ENCODE results near the gene TMED3.
A peak's percentile ranks its signal among the peaks of the same experiment; 100 is the strongest.
"Not testable (repeated sequence)": the region's sequence is repeated elsewhere in the genome, so short reads cannot be mapped to it uniquely, and the experiment has no call there.

The TMED3 gene

DNA sequence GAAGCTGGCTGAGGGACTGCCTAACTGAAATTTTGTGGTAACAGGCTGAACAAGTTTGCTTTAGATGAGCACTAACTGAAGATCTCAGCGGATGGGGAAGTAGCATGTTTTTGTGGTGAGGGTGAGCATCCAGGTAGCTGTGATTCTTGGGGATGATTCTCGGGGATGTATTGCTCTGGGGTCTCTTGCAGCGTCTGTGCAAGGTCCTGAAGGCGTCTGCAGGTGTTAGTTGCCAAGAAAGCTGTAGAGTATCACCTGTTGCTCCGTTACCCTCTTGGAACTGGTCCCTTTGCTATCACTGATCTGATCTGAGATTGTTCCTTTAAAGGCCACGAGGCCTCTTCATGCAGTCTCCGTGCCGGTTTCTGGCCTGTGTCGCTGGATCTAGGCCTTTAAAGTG, 6.0 kb downstream of the TMED3 start:
- no peak for DNase-seq (ENCODE audit: low read depth)

DNA sequence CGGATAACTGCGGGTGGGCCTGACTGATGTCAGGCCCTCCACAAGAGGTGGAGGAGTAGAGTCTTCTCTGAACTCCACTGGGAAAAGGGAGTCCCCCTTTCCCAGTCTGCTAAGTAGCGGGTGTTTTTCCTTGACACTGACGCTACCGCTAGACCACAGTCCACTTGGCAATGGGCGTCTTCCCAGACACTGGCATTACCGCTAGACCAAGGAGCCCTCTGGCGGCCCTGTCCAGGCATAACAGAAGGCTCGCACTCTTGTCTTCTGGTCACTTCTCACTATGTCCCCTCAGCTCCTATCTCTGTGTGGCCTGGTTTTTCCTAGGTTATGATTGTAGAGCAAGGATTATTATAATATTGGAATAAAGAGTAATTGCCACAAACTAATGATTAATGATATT, 9.1 kb downstream of the TMED3 start:
- DNase-seq (ENCODE audit: low read depth), result not testable (repeated sequence)

DNA sequence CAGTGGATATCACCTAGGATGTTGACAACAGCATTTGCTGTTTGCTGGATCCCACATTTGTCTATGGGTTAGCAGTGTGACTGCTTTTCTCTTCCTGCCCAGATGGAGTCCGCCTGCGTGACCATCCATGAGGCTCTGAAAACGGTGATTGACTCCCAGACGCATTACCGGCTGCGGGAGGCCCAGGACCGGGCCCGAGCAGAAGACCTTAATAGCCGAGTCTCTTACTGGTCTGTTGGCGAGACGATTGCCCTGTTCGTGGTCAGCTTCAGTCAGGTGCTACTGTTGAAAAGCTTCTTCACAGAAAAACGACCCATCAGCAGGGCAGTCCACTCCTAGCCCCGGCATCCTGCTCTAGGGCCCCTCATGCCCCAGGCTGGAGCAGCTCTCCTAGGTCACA, 11.0 kb downstream of the TMED3 start:
- DNase-seq (ENCODE audit: low read depth), result no peak

DNA sequence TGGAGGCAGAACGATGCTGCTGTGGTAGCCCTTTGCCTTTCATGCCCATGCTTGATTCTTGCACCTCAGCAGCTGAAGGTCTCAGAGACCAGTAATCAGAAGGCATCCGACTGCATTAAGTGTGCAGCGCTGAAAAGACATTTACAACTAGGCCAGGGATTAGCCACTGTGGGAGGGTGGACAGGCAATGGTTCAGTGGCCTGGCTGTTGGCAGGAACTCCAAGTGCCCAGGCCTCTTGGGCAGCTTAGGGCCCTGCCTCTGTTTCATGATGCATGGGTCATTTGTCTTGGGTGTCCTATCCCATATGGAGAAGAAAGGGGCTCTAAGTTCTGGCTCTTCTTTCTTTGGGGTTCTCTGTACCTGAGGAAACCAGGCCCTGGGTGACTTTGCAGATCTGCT, 11.4 kb downstream of the TMED3 start:
- no peak for DNase-seq (ENCODE audit: low read depth)

DNA sequence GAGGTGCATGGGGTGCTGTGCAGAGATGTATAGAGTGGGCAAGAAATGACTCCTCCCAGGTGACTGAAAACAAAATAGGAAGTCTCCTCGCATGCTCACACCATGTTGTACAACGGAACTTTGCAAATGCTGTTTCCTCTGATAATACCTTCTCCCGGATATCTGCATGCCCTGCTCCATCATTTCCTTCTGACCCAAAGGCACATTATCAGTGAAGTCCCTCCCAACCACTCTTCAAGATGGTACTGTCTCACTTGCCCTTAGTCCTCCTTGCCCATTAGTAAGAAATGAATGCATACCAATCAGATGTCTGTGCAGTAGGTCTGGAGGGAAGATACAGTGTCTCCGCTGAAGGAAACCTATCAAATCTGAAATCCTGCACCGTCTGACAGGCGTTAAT, 12.0 kb downstream of the TMED3 start:
- no peak for DNase-seq (ENCODE audit: low read depth)

DNA sequence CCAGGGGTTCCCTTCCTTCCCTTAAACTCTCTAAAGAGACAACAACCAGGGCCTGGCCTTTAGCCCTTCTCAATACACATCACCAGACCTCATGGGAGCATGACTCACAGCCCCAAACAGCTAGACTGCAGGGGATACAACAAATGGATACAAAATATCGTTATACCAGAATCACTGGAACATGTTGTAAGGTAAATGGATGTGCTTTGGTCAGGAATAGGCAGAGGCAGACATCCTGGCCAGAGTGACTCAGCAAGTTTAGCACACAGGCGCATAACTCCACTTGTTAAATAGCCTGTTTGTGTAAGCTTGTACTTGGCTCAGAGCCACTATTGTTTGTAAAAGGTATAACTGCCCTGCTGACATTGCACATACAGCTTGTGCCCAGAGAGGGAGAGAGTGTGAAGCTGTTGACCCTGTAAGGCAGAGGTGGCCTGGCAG, 18.3 kb downstream of the TMED3 start:
- peak; percentile 56 for DNase-seq (ENCODE audit: low read depth)

DNA sequence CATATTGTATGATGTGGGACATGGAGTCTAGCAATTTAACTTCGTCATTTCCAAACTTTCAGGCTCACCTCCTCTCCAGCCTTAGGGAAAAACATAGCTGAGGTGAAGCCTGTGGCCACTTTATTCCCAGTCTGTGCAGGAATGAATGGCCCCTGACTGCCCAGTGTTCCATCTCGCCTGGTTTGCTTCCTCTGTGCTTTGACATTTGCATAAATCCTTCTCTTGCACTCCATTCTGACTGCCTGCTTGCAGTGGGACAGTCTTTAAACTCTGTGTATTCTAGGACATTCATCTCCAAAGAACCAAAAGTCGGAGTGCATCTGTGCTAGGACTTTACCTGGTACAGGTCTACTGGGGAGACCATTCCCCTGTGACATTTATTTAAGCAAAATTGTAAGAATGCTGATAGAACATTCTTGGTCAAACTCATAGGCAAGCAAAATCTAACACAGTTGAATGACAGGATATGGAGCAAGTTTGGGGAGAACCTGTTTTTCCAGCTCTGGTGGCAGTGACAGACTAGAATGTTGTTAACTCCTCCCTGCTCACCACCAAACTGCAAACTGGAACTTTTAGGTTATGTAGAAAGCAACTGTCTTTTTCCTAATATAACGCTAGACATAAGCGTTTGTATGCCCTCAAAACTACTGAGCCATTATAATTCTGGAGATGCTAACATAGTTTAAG, 22.1 kb downstream of the TMED3 start:
- no peak for DNase-seq (ENCODE audit: low read depth)

DNA sequence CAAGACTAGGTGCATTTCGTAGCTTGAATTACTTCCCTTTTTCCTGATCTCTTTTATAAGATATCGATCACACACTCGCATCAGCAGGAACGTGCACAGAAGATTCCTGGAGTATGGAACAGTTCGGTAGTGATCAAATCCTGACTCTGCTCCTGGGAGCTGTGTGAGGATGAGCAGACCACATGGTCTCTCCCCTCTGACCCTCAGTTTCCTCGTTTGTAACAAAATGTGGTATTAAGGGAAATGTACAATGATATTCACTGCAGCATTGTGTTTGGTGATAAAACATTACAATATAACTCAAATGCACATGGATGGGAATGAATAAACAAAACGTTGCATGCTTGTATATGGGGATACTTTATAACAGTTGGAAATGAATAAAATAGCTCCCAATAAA, 26.7 kb downstream of the TMED3 start:
- DNase-seq (ENCODE audit: low read depth), result no peak

DNA sequence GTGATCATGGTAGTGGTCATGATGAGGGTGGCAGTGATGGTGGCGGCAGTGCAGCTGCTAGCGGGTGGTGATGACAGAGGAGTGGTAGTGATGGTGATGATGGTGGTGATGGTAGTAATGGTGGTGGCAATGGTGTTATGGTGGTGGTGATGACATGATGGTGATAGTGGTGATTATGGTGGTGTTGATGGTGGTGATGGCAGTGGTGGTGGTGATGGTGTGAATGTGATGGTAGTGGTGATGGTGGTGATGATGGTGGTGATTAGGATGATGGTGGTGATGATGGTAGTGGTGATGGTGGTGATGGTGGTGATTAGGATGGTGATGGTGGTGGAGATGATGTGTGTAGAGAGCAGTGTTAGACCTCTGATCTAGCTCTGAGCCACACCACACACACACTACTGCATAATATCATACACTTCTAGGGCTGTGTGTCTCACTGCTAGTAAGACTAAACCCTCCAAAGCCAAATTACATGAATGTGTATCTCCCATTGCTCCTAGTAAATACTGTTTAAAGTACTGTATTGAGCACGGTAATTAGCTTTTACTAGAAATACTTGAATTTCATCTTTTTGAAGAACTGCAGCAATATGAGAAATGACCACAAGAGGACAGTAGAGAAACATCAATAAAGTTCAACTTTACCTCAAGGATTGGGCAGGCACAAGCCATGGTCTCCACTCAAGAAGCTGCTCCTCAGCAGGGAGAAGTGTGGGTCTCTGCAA, 28.8 kb downstream of the TMED3 start:
- peak; percentile 58 for DNase-seq (ENCODE audit: low read depth)

DNA sequence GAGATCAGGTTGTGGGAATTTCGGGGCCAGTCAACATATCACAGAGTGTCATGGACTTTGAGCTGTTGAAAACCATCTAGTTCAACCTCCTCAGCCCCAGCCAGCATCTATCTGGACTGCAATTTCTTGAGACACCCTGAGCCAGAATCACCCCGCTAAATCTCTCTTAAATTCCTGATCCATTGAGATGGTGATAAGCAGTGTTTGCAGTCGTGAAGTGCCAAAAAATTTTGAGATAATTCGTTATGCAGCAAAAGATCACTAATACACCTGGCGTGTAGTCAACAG, 29.3 kb downstream of the TMED3 start:
- DNase-seq (ENCODE audit: low read depth), result no peak

DNA sequence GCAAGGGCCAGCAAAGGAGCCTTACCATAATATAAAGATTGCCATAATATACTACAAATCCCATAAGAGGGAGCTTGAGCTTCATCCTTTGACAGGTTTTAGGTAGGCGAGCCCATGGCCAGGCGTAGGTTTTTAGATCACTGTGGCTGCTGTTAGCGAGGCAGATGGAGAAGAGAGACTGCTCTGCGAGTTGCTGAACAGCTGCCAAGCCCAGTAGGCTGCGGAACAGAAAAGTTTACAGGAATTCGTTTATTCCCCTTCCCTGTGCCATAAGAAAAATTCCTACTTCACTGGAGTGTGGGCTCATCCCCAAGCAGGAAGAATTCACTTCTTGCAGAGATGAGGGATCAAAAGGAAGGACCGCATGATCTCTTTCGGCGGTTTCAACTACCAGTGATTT, 30.5 kb downstream of the TMED3 start:
- no peak for DNase-seq (ENCODE audit: low read depth)

DNA sequence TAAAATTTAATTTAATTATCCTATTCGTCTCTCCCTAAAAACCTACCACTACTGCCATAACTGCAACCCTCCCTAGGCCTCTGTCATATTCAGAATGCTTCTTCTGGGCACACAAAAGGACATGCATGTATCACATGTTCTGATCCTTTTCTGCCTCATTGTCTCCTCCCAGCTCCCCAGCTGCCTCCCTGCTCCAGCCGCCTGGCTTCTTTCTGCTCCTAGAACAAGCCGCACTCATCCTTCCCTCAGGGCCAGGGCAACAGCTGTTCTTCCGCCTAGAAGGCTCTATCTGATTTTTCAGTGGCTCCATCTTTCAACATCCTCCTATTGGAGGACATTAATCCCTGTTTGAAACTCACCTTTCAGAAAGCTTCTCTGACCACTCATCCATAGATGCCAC, 38.6 kb downstream of the TMED3 start:
- peak; percentile 18 for DNase-seq (ENCODE audit: low read depth)

DNA sequence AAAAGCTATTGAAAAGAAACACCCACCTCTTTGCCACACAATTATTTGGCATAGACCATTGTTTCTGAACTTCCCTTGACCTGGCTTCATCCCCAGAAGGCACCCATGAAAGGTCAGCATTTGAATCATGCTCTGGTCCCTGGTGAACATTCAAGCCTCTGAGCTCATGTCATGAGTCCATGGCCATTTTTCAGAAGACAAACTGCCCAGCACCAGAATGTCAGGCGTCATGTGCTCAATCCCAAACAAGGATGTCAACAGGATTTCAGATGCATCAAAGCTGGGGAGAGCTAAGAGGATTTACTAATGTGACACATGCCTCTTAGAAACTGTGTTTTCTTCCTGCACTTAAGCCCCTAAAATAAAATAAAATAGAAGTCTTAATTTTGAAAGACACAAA, 41.3 kb downstream of the TMED3 start:
- DNase-seq (ENCODE audit: low read depth), result no peak

DNA sequence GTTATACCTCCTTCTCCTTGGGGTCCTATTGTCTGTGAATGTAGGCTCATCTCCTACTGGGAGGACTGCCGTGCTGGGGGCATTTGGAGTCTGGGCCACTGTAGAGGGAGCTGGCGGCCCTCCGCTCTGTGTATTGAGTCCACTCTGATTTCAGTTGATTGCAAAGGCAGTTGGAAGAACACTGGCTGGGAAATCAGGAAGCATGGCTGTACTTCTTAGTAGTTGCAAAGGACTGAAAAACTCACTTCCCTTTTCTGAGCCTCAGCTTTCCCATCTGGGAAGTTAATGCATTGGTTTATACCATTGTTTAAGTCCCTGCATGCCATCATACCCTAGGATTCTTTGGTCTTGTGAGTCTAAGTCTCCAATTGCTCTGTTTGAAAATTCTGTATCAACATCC, 46.7 kb downstream of the TMED3 start:
- DNase-seq (ENCODE audit: low read depth), result no peak

DNA sequence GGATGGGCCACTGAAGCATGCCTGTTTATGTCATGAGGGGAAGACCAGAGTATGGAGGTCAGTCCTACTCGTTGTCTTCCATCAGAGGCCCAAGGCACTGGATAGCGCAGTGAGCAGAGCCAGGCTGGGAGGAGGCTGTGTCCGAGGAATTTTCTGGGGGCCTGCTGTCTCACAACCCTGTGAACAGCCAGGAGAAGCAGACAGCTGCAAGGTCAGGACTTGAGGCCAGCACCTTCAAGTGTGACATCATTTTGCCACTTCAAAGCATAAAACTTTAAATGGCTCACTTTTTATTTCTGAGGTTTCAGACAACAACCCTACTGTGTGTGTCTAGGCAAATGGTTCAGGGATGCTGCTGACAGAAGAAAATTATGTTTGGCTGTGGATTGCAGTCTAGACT, 47.2 kb downstream of the TMED3 start:
- no peak for DNase-seq (ENCODE audit: low read depth)

DNA sequence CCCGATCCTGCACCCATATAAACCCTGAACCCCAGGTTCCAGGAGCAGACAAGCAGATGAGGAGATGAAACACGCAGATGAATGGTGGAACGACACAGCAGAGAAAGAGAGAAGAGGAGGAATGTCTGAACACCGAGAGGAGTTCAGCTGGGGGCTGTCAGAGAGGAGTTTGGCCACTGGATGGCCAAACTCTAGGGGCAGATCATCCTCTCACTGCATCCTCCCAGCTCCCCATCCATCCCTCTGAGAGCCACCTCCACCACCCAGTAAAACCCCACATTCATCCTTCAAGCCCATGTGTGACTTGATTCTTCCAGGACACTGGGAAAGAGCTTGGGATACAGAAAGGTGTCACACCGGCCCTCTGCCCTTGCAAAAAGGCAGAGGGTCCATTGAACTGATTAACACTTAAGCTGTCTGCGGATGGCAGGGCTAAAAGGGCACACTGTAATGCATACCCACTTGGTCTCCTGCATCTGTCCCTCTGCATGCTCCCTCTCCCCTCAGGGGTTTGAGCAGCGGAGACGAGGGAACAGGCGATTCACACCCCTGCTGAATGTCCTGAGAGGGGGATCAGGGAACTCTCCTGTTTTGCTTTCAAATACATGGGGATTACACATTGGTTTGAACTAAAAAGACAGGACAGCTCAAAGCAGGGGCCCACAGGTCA, 53.8 kb downstream of the TMED3 start:
- peak; percentile 7 for DNase-seq (ENCODE audit: low read depth)

DNA sequence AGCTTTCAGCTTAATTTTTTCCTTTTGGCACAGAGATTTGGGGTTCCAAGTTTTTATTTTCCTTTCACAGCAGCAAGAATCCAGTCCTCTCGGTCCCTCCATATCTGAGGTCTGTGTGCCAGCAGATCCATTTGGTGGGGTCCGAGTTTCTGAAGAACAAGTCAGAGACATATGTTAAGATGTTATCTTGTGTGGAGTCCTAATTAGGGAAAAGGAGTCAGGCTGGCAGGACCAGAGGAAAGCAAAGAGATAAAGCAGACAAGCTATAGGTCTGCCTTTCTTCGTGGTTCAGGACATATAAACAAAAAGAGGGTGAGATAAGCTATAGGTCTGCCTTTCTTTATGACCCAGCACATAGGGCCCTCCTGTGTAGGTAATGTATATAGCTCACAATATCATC, 54.9 kb downstream of the TMED3 start:
- no peak for DNase-seq (ENCODE audit: low read depth)

DNA sequence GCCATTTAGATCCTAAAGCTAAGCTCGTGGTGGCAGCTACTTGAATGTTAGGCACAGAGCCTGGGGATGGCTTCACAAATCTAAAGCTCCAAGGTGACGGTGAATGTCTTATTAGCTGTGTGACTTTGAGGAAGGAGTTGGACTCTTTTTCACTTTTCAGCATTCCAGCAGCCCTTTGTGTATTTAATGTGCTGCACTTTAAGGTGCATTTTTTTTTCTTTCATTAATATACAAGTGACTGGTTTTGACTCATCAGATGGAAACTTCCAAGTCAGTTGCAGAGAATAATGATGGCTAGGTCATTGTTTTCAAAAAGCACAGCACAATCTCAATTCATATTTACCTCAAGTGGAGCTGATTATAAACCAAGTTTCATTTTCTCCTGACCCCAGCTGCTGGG, 55.8 kb downstream of the TMED3 start:
- DNase-seq (ENCODE audit: low read depth), result no peak

DNA sequence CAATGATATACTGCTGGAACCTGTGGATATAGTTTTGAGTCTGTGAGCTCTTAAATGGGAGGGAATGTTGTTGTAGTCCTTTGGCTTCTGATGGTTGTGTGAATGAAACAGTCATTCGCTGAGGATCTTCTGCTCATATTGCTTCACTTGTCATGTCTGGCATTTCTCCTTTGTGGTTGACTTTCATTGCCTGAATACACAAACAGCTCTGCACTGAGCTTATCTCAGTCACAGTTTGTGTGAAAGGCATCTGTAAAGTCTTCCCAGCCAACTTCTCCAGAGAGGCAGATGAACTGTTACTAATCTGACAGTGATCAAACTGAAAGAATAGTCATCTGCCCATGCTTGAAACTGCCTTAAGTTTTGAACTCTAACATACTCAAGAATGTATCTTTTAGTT, 59.8 kb downstream of the TMED3 start:
- no peak for DNase-seq (ENCODE audit: low read depth)

DNA sequence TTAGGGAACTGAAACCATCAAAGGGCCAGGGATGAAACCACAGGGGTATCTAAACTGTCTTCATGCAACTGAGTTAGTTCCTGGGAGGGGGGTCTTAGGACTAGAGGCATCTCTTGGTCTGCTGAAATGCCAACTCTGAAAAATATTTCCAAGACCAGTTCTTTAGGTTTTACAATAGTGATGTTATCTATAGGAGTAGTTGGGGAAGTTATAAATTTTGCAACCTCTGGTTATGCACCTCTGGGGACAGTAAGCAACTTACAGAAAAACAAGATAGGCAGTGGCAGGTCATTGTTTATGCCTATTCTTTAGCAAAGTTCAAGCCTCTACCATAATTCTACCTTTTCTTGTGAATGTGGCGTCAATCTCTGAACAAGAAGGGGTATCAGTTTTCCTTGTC, 60.7 kb downstream of the TMED3 start:
- no peak for DNase-seq (ENCODE audit: low read depth)

DNA sequence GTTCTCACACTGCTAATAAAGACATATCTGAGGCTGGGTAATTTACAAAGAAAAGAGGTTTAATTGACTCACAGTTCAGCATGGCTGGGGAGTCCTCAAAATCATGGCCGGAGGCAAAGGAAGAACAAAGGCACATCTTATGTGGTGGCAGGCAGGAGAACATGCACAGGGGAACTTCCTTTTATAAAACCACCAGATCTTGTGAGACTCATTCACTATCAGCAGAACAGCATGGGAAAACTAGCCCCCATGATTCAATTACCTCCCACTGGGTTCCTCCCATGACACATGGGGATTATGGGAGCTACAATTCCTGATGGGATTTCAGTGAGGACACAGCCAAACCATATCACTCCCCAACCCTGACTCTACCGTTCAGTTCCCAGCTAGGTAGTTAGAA, 61.5 kb downstream of the TMED3 start:
- no peak for DNase-seq (ENCODE audit: low read depth)

Data from ELR (cell line).